Left lung (tissue), 10 donors: ENCODE results near the gene ANKZF1. TPM values are rescaled to one million over a fixed set of nuclear protein-coding genes. Genes with fewer than 3 reads are reported as not detected.

ENCODE experiments used
- ATAC-seq: fragments of 200-7000 bp; cut with Tn5 transposase; one replicate; pipeline ENCODE4 v1.9.1; 2020; ENCODE audit warnings: moderate library complexity
- DNase-seq, 4 donors: peaks; one replicate each; pipeline ENCODE4 v3.0.0-alpha.2; 2013 to 2020
- H3K27ac ChIP-seq, 2 donors: fragments of 200-600 bp; sonication (generic) in 1 of 2; one replicate each; pipeline versions ENCODE4 v1.5.0 to v1.8.0; 2020 to 2021
- H3K27me3 ChIP-seq, 2 donors: fragments of 200-600 bp; sonication (generic) in 1 of 2; one replicate each; pipeline versions ENCODE4 v1.5.0 to v1.8.0; 2020 to 2021
- H3K36me3 ChIP-seq, 2 donors: fragments of 200-600 bp; sonication (generic) in 1 of 2; one replicate each; pipeline versions ENCODE4 v1.5.0 to v1.8.0; 2020 to 2021
- H3K4me1 ChIP-seq, 2 donors: fragments of 200-600 bp; one replicate each; pipeline ENCODE4 v1.8.0; 2021
- H3K4me3 ChIP-seq, 2 donors: fragments of 200-600 bp; sonication (generic) in 1 of 2; one replicate each; pipeline versions ENCODE4 v1.5.0 to v1.8.0; 2020 to 2021; ENCODE audit warnings: mild to moderate bottlenecking in 1 of 2
- H3K9me3 ChIP-seq, 2 donors: fragments of 200-600 bp; sonication (generic) in 1 of 2; one replicate each; pipeline versions ENCODE4 v1.5.0 to v1.8.0; 2020 to 2021
- CTCF ChIP-seq, 2 donors: fragments of 200-600 bp; sonication (generic) in 1 of 2; IDR thresholded peaks; one replicate each; pipeline versions ENCODE4 v1.5.0 to v1.8.0; 2021; ENCODE audit warnings: antibody characterized with exemption in 2 of 2
- intact Hi-C, 2 donors: fragments of 100-400 bp; cut with DNase I; formaldehyde crosslinking; loops; one replicate each; pipeline versions ENCODE4 v1.11.2 to v1.14.2; 2022
- polyA plus RNA-seq, 6 donors: library from polyadenylated mRNA; unstranded; fragments of 120-200 nt; gene quantifications; one replicate each; pipeline ENCODE4 v1.2.1, GENCODE V29; 2013; ENCODE audit not compliant: insufficient read length in 6 of 6
- total RNA-seq, 2 donors: library from RNA; stranded (reverse); fragmentation: NEBNext Ultra II Directional; extraction: Animal tissue kit (Norgen Biotek cat#: 25700); gene quantifications; one replicate each; pipeline ENCODE4 v1.2.1, GENCODE V29; 2021
- donor health status: DM: no; HTN: yes; CAD: no.
- donor health status: DM: no; HTN: no; CAD: no.

Gene ANKZF1
- total and polyA plus RNA-seq, 8 donors = 34.5 to 85.5 (median 76.4) TPM

DNA sequence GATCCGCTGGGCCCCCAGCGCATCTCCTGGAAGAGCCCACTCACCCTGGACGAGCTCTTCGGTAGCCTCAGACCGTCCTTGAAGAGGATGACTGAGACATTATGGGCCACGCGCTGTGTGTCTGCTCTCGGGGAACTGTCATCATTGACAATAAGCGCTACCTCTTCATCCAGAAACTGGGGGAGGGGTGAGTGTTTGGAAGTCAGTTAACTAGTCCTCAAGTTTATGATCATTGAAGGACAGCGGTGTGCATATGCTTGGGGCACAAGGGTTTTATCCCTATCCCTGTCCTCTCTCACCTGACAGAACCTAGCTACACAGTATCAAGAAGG, 16.3 kb downstream of the ANKZF1 start:
- Histone ChIP-seq H3K27ac (peak overlapping the region; percentile 94 to 97), H3K9me3 (no peaks in the 10 kb centered on the region), H3K36me3 (peaks cover 0 to 32% of the 10 kb centered on the region in 2 donors), H3K4me3 (peak overlapping the region; percentile 81 to 94), H3K4me1 (peaks cover 36 to 63% of the 10 kb centered on the region in 2 donors), H3K27me3 (no peaks in the 10 kb centered on the region)
- intact Hi-C loops = no loop called here
- TF ChIP-seq CTCF (IDR thresholded peaks at IDR 0.05) = no peak
- DNase-seq (no peak), ATAC-seq (no peak)

GRCh38 chr2:219246559-219246958, 17.0 kb downstream of the ANKZF1 start:
- intact Hi-C loops = no loop called here
- H3K9me3 ChIP-seq = no peaks in the 10 kb centered on the region
- H3K4me3 ChIP-seq = peak overlapping the region in 1 of 2 donors; percentile 81
- H3K4me1 ChIP-seq = peaks cover 36 to 69% of the 10 kb centered on the region in 2 donors
- H3K27ac ChIP-seq = peak overlapping the region in 1 of 2 donors; percentile 97
- no peaks in the 10 kb centered on the region for H3K27me3 ChIP-seq
- ATAC-seq (no peak), DNase-seq (no peak)
- H3K36me3 ChIP-seq = peaks cover 0 to 36% of the 10 kb centered on the region in 2 donors
- TF ChIP-seq CTCF (IDR thresholded peaks at IDR 0.05) = no peak

DNA sequence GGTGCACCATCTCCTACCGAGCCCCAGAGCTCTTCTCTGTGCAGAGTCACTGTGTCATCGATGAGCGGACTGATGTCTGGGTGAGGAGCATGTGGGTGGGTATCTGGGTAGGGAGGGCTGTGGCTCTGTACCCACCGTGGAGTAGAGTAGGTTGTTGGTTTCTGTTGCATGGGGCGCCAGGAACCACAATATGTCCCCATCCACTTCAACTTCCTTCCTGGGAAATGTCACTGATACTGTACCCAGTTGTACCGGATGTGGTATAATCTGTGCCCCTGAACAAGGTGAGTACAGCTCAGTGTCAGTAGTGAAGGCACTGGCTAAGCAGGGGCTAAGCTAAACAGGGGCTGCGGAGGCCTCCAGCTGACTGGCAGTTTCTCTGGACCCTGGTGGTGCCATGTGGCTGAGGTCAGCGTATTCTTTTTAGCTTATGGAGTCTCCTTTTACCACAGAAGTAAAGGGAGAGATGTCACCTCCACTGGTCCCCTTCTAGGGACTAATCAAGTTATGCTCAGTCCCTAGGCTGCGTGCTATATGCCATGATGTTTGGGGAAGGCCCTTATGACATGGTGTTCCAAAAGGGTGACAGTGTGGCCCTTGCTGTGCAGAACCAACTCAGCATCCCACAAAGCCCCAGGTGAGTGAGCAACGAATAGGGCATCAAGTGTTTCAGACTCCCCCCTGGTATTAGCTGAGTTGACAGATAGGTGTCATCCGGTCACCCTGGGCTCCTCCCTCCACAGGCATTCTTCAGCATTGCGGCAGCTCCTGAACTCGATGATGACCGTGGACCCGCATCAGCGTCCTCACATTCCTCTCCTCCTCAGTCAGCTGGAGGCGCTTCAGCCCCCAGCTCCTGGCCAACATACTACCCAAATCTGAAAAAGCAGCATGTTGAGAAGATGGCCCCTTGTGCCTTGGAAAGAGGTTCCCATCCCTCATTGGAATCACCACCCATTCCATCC, 18.4 kb downstream of the ANKZF1 start:
- no peaks in the 10 kb centered on the region for H3K27me3 ChIP-seq
- peak overlapping the region in 1 of 2 donors; percentile 16 for H3K4me3 ChIP-seq
- no peak for TF ChIP-seq CTCF (IDR thresholded peaks at IDR 0.05)
- peaks cover 0 to 36% of the 10 kb centered on the region in 2 donors for H3K36me3 ChIP-seq
- H3K9me3 ChIP-seq = no peaks in the 10 kb centered on the region
- H3K4me1 ChIP-seq = peaks cover 36 to 83% of the 10 kb centered on the region in 2 donors
- DNase-seq = no peak
- H3K27ac ChIP-seq = peak overlapping the region; percentile 92 to 97
- intact Hi-C loops = no loop called here
- no peak for ATAC-seq

DNA sequence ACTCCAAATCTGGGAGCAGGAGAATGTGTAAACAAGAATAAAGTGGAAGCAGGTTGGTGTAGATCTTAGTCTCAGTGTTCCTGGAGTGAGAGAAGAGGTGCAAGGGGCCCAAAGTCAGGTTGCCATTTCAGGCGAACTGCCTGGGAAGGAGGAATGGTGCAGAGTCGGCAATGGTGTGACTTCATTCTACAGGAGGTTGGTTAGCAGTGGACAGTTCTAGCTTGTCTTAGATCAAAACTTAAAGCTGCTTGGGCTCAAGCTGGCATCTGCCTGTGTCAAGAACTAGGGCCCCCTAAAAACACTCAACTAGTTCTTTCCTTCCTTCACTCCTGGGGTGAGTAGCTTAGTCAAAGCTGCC, 19.2 kb downstream of the ANKZF1 start:
- no peaks in the 10 kb centered on the region for H3K9me3 ChIP-seq
- H3K4me3 ChIP-seq = peak overlapping the region in 1 of 2 donors; percentile 36
- no peak for TF ChIP-seq CTCF (IDR thresholded peaks at IDR 0.05)
- ATAC-seq (no peak), DNase-seq (no peak)
- peak overlapping the region; percentile 92 to 97 for H3K27ac ChIP-seq
- peaks cover 36 to 84% of the 10 kb centered on the region in 2 donors for H3K4me1 ChIP-seq
- no peaks in the 10 kb centered on the region for H3K27me3 ChIP-seq
- H3K36me3 ChIP-seq = peaks cover 0 to 36% of the 10 kb centered on the region in 2 donors
- intact Hi-C loops = no loop called here

GRCh38 chr2:219249203-219249980, 19.8 kb downstream of the ANKZF1 start:
- H3K9me3 ChIP-seq = no peaks in the 10 kb centered on the region
- H3K36me3 ChIP-seq = peaks cover 0 to 36% of the 10 kb centered on the region in 2 donors
- peak; percentile 80 to 93 (median 86) for DNase-seq
- no peak for TF ChIP-seq CTCF (IDR thresholded peaks at IDR 0.05)
- peaks cover 35 to 82% of the 10 kb centered on the region in 2 donors for H3K4me1 ChIP-seq
- peak; percentile 62 for ATAC-seq
- H3K4me3 ChIP-seq = peak overlapping the region in 1 of 2 donors; percentile 36
- H3K27ac ChIP-seq = peak overlapping the region; percentile 92 to 97
- intact Hi-C loops = no loop called here
- peaks cover 0 to 4% of the 10 kb centered on the region in 2 donors for H3K27me3 ChIP-seq
